ENCODE data around the gene STOML1.

DNA sequence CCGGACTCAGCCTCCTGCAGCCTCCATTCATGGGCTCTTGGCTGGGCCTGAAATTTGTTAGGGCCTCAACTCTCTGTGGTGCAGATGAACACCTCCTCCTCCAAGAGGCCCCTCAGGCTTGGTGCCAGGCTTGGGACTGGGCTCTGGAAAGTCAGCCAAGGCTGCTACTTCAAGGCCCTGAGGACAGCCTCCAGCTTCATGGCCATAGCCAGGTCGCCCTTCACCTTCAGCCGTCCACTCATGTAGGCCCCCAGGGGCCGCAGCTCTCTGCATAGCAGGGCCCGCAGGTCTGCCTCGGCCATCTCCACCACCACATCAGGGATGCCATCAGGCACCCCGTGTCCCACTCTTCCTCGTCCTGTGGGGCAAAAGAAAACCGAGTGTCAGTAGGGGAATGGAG lies 8.3 kb downstream of the STOML1 start:
- TF ChIP-seq, protein P1, sequence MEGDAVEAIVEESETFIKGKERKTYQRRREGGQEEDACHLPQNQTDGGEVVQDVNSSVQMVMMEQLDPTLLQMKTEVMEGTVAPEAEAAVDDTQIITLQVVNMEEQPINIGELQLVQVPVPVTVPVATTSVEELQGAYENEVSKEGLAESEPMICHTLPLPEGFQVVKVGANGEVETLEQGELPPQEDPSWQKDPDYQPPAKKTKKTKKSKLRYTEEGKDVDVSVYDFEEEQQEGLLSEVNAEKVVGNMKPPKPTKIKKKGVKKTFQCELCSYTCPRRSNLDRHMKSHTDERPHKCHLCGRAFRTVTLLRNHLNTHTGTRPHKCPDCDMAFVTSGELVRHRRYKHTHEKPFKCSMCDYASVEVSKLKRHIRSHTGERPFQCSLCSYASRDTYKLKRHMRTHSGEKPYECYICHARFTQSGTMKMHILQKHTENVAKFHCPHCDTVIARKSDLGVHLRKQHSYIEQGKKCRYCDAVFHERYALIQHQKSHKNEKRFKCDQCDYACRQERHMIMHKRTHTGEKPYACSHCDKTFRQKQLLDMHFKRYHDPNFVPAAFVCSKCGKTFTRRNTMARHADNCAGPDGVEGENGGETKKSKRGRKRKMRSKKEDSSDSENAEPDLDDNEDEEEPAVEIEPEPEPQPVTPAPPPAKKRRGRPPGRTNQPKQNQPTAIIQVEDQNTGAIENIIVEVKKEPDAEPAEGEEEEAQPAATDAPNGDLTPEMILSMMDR (IDR thresholded peaks at IDR 0.05; ENCODE audit: low read length) = no peak
- no peak for TF ChIP-seq EZH2 (IDR thresholded peaks at IDR 0.05; ENCODE audit: borderline replicate concordance, low read length)
